Calu3 (cell line): ENCODE data around the gene PIGP. TPM values are rescaled to one million over a fixed set of nuclear protein-coding genes. Genes with fewer than 3 reads are reported as not detected.
A peak's percentile ranks its signal among the peaks of the same experiment; 100 is the strongest.

Source experiments
- BruUV-seq: library from RNA; stranded (reverse); fragments of 400-500 nt; replicated peaks from 2 replicates; lab custom pipeline; 2021; lab: Mats Ljungman, UMichigan
- CTCF ChIA-PET: fragments of 300-600 bp; sonication (Branson Sonifier 250); formaldehyde crosslinking; loops from one replicate; lab custom pipeline; 2022; ENCODE audit warnings: antibody characterized with exemption; lab: Charles Lee
- DNase-seq: peaks from one replicate; pipeline ENCODE4 v3.0.0; 2022
- H3K27ac Mint-ChIP-seq: one replicate; pipeline ENCODE4 v1.8.0; 2022; ENCODE audit warnings: mixed read lengths; ENCODE audit not compliant: unreplicated experiment
- H3K27me3 Mint-ChIP-seq: one replicate; pipeline ENCODE4 v1.8.0; 2022; ENCODE audit warnings: mixed read lengths; ENCODE audit not compliant: unreplicated experiment
- H3K36me3 Mint-ChIP-seq: one replicate; pipeline ENCODE4 v1.8.0; 2022; ENCODE audit warnings: mild to moderate bottlenecking, moderate library complexity, mixed read lengths; ENCODE audit not compliant: insufficient read depth, unreplicated experiment
- H3K4me1 Mint-ChIP-seq: one replicate; pipeline ENCODE4 v1.8.0; 2022; ENCODE audit warnings: mild to moderate bottlenecking, low read depth, mixed read lengths; ENCODE audit not compliant: unreplicated experiment
- H3K4me3 Mint-ChIP-seq: one replicate; pipeline ENCODE4 v1.8.0; 2022; ENCODE audit warnings: mild to moderate bottlenecking, low read depth, moderate library complexity, mixed read lengths; ENCODE audit not compliant: unreplicated experiment
- H3K9me3 Mint-ChIP-seq: one replicate; pipeline ENCODE4 v1.8.0; 2022; ENCODE audit warnings: low read depth, mixed read lengths; ENCODE audit not compliant: unreplicated experiment
- CTCF ChIP-seq: fragments of 200-600 bp; IDR thresholded peaks from one replicate; pipeline ENCODE4 v1.8.0; 2022; ENCODE audit warnings: antibody characterized with exemption; ENCODE audit not compliant: unreplicated experiment
- intact Hi-C: fragments of 100-400 bp; cut with micrococcal nuclease; formaldehyde crosslinking; loops from one replicate; pipeline ENCODE4 v1.10.0; 2022; ENCODE audit not compliant: unreplicated experiment
- total RNA-seq: library from RNA; stranded (reverse); gene quantifications from 2 replicates; pipeline ENCODE4 v1.2.3, GENCODE V29; 2022

Gene PIGP
- total RNA-seq, 1 experiment from 2014 or later = 20.4 TPM

DNA sequence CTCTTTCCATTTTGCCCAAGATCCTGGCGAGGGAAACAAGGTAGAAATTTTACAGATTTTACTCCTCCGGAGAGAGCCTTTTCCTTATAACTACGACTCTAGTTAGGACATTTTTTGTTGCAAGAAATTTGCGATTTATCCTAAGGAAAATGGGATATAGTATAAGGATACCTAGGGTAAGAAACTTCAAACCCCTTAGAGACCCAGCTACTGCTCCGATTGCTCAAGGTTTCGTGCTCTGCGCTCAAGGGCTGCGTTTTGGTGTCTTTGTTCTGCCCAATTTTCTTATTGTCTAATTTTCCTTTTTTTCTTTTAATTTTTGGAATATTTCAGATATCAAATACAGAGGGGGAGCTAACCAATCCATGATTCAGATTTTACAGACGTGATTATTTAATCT, 1.7 kb upstream of the PIGP start:
- Mint-ChIP-seq H3K27me3 (no peaks in the 10 kb centered on the region), H3K4me1 (peaks cover 25% of the 10 kb centered on the region), H3K4me3 (peak overlapping the region; percentile 96), H3K27ac (no peak overlapping the region), H3K36me3 (peaks cover 34% of the 10 kb centered on the region), H3K9me3 (no peaks in the 10 kb centered on the region)
- no peak for TF ChIP-seq CTCF
- CTCF ChIA-PET = no interaction called here
- intact Hi-C loops = loop anchor here (1.0 kb wide), 1 partner anchor 13 kb away; no protein-coding TSS in a partner anchor
- no TSS peak for BruUV-seq
- no peak for DNase-seq

DNA sequence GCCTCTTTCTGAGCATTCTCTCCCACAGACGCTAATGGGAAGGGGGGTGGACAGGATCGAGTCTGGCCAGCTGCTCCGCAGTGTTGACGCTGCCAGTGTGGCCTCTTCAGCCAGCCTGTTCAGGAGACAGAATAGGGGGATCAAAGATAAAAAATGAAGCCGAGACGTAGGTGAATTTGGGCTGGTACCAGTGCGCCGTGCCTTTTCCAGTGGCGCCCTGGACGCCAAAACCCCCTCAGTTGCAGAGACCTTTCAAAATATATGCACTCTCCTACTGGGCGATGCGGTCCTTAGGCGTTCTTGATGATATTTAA, 1.3 kb upstream of the PIGP start:
- no TSS peak for BruUV-seq
- no peaks in the 10 kb centered on the region for H3K9me3 Mint-ChIP-seq
- TF ChIP-seq CTCF = no peak
- peaks cover 21% of the 10 kb centered on the region for H3K4me1 Mint-ChIP-seq
- no peak for DNase-seq
- peaks cover 34% of the 10 kb centered on the region for H3K36me3 Mint-ChIP-seq
- CTCF ChIA-PET = no interaction called here
- intact Hi-C loops = loop anchor here (1.0 kb wide), 1 partner anchor 13 kb away; no protein-coding TSS in a partner anchor
- peak overlapping the region; percentile 85 for H3K27ac Mint-ChIP-seq
- H3K27me3 Mint-ChIP-seq = no peaks in the 10 kb centered on the region
- H3K4me3 Mint-ChIP-seq = peak overlapping the region; percentile 96

- Mint-ChIP-seq H3K36me3 (peaks cover 34% of the 10 kb centered on the region), H3K4me1 (peaks cover 19% of the 10 kb centered on the region), H3K27ac (peak overlapping the region; percentile 85), H3K4me3 (peak overlapping the region; percentile 96), H3K27me3 (no peaks in the 10 kb centered on the region), H3K9me3 (no peaks in the 10 kb centered on the region)
- intact Hi-C loops = loop anchor here (1.0 kb wide), 1 partner anchor 14 kb away; no protein-coding TSS in a partner anchor
- no TSS peak for BruUV-seq
- CTCF ChIA-PET = no interaction called here
- DNase-seq = peak; percentile 20
- TF ChIP-seq CTCF = no peak
Measured at GRCh38 chr21:37073417-37074196, 736 bp upstream of the PIGP start.

GRCh38 chr21:37072274-37072987, 440 bp downstream of the PIGP start:
- BruUV-seq = no TSS peak
- CTCF ChIA-PET = interaction anchor here (1.0 kb wide), 1 partner anchor 83 kb away, joined by 3 read pairs; no protein-coding TSS in a partner anchor
- peaks cover 19% of the 10 kb centered on the region for H3K4me1 Mint-ChIP-seq
- DNase-seq = peak; percentile 65
- peaks cover 34% of the 10 kb centered on the region for H3K36me3 Mint-ChIP-seq
- H3K27me3 Mint-ChIP-seq = no peaks in the 10 kb centered on the region
- peak overlapping the region; percentile 96 for H3K4me3 Mint-ChIP-seq
- peak overlapping the region; percentile 82 for H3K27ac Mint-ChIP-seq
- TF ChIP-seq CTCF = no peak
- intact Hi-C loops = no loop called here
- no peaks in the 10 kb centered on the region for H3K9me3 Mint-ChIP-seq
